Measurements from ENCODE around the gene ADGRG3. TPM values are rescaled to one million over a fixed set of nuclear protein-coding genes. Genes with fewer than 3 reads are reported as not detected.

ADGRG3 gene
- total and polyA plus RNA-seq, 10 of the 15 experiments (the other 5 are each of a cell fraction or from before 2014, with no cell fraction given), result 0.10 to 0.11 (median 0.10) TPM; not detected in 7

DNA sequence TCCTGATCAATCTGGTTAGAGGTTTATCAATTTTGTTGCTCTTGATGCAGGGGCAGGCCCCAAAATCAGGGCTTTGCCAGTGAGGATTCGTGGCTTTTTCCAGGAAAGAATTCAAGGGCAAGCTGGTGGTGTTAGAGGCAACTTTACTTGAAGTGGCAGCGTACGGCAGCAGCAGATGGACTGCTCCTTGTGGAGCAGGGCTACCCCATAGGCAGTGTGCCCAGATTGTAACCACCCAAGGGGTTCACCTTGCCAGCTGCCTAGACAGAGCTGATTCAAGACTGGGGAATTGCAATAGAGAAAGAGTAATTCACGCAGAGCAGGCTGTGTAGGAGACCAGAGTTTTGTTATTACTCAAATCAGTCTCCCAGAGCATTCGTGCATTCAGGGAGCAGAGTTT, 43.2 kb downstream of the ADGRG3 start (continued):
- TF ChIP-seq, protein P1, sequence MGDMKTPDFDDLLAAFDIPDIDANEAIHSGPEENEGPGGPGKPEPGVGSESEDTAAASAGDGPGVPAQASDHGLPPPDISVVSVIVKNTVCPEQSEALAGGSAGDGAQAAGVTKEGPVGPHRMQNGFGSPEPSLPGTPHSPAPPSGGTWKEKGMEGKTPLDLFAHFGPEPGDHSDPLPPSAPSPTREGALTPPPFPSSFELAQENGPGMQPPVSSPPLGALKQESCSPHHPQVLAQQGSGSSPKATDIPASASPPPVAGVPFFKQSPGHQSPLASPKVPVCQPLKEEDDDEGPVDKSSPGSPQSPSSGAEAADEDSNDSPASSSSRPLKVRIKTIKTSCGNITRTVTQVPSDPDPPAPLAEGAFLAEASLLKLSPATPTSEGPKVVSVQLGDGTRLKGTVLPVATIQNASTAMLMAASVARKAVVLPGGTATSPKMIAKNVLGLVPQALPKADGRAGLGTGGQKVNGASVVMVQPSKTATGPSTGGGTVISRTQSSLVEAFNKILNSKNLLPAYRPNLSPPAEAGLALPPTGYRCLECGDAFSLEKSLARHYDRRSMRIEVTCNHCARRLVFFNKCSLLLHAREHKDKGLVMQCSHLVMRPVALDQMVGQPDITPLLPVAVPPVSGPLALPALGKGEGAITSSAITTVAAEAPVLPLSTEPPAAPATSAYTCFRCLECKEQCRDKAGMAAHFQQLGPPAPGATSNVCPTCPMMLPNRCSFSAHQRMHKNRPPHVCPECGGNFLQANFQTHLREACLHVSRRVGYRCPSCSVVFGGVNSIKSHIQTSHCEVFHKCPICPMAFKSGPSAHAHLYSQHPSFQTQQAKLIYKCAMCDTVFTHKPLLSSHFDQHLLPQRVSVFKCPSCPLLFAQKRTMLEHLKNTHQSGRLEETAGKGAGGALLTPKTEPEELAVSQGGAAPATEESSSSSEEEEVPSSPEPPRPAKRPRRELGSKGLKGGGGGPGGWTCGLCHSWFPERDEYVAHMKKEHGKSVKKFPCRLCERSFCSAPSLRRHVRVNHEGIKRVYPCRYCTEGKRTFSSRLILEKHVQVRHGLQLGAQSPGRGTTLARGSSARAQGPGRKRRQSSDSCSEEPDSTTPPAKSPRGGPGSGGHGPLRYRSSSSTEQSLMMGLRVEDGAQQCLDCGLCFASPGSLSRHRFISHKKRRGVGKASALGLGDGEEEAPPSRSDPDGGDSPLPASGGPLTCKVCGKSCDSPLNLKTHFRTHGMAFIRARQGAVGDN (IDR thresholded peaks at IDR 0.05), result no peak
- TF ChIP-seq RCOR1 (conservative IDR thresholded peaks at IDR 0.05; ENCODE audit: low read depth, low read length) (no peak), WRNIP1 (IDR thresholded peaks at IDR 0.05; ENCODE audit: borderline replicate concordance, low read depth, low read length) (no peak), POLR2AphosphoS5 (IDR thresholded peaks at IDR 0.05; ENCODE audit: low read length) (no peak), TARDBP (IDR thresholded peaks at IDR 0.05; ENCODE audit: borderline replicate concordance) (no peak)

DNA sequence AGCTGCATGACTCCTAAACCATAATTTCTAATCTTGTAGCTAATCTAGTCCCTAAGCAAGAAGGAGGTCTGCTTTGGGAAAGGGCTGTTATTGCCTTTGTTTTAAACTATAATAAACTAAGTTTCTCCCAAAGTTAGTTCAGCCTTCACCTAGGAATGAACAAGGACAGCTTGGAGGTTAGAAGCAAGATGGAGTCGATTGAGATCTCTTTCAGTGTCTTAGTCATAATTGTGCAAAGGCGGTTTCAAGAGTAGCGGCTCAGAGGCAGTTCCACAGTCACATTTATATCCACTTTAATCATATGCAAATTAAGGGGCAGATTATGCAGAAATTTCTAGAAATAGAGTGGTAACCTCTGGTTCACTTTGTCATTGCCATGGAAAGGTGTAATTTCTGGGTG, 43.9 kb downstream of the ADGRG3 start:
- H3K79me2 ChIP-seq (ENCODE audit: control insufficient read depth, insufficient read depth, low read length), result no peaks in the 10 kb centered on the region
- H3K27ac ChIP-seq (ENCODE audit: control insufficient read depth, insufficient read depth), result no peak overlapping the region
- no peaks in the 10 kb centered on the region for H3K4me1 ChIP-seq (ENCODE audit: control insufficient read depth, insufficient read depth, low read length)
- no peaks in the 10 kb centered on the region for H4K20me1 ChIP-seq (ENCODE audit: control insufficient read depth, insufficient read depth)
- H2AFZ ChIP-seq (ENCODE audit: control insufficient read depth, low read depth, low read length), result no peak overlapping the region
- RAD21 ChIA-PET (ENCODE audit: unreplicated experiment), result no interaction called here
- ATAC-seq (no peak), FAIRE-seq (no peak), DNase-seq (ENCODE audit: low read depth, low spot score) (no peak)
- H3K9ac ChIP-seq (ENCODE audit: control insufficient read depth, insufficient read depth, low read length), result no peak overlapping the region
- no peaks in the 10 kb centered on the region for H3K9me3 ChIP-seq (replicated peaks; ENCODE audit: control insufficient read depth, insufficient read depth, low read length)
- POLR2A ChIA-PET, result no interaction called here
- CTCF ChIA-PET, result interaction anchor here (1.2 to 1.6 kb wide), 2 partner anchors 64 to 111 kb away, joined by 3 to 5 read pairs; no protein-coding TSS in a partner anchor
- in situ Hi-C loops (cut with MboI) (no loop called here), intact Hi-C loops (cut with micrococcal nuclease; ENCODE audit: unreplicated experiment) (no loop called here)
- no peaks in the 10 kb centered on the region for H3K36me3 ChIP-seq (ENCODE audit: control insufficient read depth in 2 of 2, insufficient read depth in 2 of 2, low read length in 1 of 2)
- SMC1A ChIA-PET (ENCODE audit: uncharacterized antibody, unreplicated experiment), result no interaction called here
- peaks cover 0 to 2% of the 10 kb centered on the region in 2 experiments; a peak in 2 of 4 replicates for H3K27me3 ChIP-seq (replicated peaks in 1 of 2; ENCODE audit: control insufficient read depth in 2 of 2, insufficient read depth in 2 of 2, low read length in 1 of 2)
- 33% methylated on average over 3 of the region's 3 CpGs for WGBS (ENCODE audit: insufficient coverage, insufficient replicate concordance, low lambda C conversion rate, missing lambda C conversion rate)
- H3K4me3 ChIP-seq, result no peak overlapping the region
- no TSS peak for BruUV-seq (replicated peaks)
- H3K4me2 ChIP-seq (ENCODE audit: control insufficient read depth, insufficient read depth), result no peak overlapping the region
- TF ChIP-seq CBFB (IDR thresholded peaks at IDR 0.05; ENCODE audit: low read depth) (no peak), TARDBP (IDR thresholded peaks at IDR 0.05; ENCODE audit: borderline replicate concordance) (no peak), TCF3 (IDR thresholded peaks at IDR 0.05; ENCODE audit: borderline replicate concordance, insufficient read depth, low read depth, low read length) (no peak), BHLHE40 (IDR thresholded peaks at IDR 0.05; ENCODE audit: borderline replicate concordance in 1 of 2, low read depth in 2 of 2, low read length in 1 of 2) (no peak), SPI1 (IDR thresholded peaks at IDR 0.05; ENCODE audit: borderline replicate concordance, insufficient read depth, low read depth, low read length) (no peak), BCL11A (IDR thresholded peaks at IDR 0.05; ENCODE audit: low read depth, low read length) (no peak), ATF7 (IDR thresholded peaks at IDR 0.05; ENCODE audit: low read depth) (no peak), CBX3 (IDR thresholded peaks at IDR 0.05; ENCODE audit: borderline replicate concordance, low read depth) (no peak), ZBED1 (IDR thresholded peaks at IDR 0.05; ENCODE audit: borderline replicate concordance) (no peak), RAD21 (IDR thresholded peaks at IDR 0.05; ENCODE audit: insufficient read depth, low read depth, low read length) (no peak), POLR2A (IDR thresholded peaks at IDR 0.05; ENCODE audit: low read depth, low read length) (no peak), CREM (IDR thresholded peaks at IDR 0.05; ENCODE audit: low read depth) (no peak), SUPT20H (IDR thresholded peaks at IDR 0.05; ENCODE audit: borderline replicate concordance, control insufficient read depth, low read depth, low read length) (no peak)
- TF ChIP-seq, protein P2, sequence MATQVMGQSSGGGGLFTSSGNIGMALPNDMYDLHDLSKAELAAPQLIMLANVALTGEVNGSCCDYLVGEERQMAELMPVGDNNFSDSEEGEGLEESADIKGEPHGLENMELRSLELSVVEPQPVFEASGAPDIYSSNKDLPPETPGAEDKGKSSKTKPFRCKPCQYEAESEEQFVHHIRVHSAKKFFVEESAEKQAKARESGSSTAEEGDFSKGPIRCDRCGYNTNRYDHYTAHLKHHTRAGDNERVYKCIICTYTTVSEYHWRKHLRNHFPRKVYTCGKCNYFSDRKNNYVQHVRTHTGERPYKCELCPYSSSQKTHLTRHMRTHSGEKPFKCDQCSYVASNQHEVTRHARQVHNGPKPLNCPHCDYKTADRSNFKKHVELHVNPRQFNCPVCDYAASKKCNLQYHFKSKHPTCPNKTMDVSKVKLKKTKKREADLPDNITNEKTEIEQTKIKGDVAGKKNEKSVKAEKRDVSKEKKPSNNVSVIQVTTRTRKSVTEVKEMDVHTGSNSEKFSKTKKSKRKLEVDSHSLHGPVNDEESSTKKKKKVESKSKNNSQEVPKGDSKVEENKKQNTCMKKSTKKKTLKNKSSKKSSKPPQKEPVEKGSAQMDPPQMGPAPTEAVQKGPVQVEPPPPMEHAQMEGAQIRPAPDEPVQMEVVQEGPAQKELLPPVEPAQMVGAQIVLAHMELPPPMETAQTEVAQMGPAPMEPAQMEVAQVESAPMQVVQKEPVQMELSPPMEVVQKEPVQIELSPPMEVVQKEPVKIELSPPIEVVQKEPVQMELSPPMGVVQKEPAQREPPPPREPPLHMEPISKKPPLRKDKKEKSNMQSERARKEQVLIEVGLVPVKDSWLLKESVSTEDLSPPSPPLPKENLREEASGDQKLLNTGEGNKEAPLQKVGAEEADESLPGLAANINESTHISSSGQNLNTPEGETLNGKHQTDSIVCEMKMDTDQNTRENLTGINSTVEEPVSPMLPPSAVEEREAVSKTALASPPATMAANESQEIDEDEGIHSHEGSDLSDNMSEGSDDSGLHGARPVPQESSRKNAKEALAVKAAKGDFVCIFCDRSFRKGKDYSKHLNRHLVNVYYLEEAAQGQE (IDR thresholded peaks at IDR 0.05; ENCODE audit: low read depth, low read length), result no peak
